HG03558 (cell line): ENCODE results near the gene PRSS8.
"Not testable (repeated sequence)": the region's sequence is repeated elsewhere in the genome, so short reads cannot be mapped to it uniquely, and the experiment has no call there.

Source experiments
- ATAC-seq: cut with Tn5 transposase; IDR thresholded peaks from one replicate; pipeline ENCODE4 v1.9.1; 2021; ENCODE audit warnings: moderate number of reproducible peaks; ENCODE audit not compliant: unreplicated experiment; ENCODE audit errors: extremely low read depth

Gene PRSS8

DNA sequence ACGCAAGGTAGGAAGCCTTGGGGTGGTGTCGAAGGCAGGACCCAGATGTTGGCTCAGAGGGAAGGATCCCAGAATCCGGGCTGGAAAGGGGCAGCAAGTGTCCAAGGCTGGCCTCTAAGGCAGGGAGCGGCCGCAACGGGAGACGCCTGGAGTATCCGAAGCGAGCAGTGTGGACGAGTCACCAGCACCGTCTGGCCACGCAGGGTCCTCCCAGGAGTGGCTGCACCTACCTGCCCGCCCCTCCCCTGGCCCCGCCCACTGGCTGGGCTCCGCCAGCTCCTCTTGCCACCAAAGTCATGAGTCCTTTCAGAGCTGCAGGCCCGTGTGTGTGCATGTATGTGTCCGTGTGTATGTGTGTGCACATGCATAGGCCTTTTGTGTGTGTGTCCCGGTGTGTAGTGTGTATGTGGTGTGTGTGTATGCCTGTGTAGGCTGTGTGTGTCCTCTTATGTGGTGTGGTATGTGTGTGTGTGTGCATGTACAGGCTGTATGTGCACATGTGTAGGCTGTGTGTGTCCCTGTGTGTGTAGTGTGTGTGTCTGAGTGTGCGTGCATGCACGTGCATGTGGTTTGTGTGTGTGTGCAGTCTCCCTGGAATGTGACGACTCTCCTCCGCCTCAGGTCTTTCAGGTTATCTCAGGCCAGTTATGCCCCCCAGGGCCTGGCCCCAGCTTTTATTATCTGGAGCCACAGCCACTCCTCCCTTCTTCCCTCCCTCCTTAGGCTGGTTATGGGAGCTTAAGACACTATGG is at the start of gene PRSS8:
PRSS8 (minus strand) TSS at position 193 of the 752 bp plus-strand sequence. CDS start 229 bp downstream, outside the sequence.
- ATAC-seq = no peak

DNA sequence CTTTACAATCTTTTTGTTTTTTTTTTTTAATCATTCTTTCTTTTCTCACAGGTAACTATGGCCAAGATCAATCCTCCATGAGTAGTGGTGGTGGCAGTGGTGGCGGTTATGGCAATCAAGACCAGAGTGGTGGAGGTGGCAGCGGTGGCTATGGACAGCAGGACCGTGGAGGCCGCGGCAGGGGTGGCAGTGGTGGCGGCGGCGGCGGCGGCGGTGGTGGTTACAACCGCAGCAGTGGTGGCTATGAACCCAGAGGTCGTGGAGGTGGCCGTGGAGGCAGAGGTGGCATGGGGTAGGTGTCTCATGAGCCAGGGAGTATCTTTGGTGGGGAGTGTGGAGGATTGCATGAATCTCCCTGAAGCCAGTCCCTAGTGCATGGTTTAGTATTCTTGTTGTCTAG is 49.4 kb upstream of the PRSS8 start:
- no peak for ATAC-seq

DNA sequence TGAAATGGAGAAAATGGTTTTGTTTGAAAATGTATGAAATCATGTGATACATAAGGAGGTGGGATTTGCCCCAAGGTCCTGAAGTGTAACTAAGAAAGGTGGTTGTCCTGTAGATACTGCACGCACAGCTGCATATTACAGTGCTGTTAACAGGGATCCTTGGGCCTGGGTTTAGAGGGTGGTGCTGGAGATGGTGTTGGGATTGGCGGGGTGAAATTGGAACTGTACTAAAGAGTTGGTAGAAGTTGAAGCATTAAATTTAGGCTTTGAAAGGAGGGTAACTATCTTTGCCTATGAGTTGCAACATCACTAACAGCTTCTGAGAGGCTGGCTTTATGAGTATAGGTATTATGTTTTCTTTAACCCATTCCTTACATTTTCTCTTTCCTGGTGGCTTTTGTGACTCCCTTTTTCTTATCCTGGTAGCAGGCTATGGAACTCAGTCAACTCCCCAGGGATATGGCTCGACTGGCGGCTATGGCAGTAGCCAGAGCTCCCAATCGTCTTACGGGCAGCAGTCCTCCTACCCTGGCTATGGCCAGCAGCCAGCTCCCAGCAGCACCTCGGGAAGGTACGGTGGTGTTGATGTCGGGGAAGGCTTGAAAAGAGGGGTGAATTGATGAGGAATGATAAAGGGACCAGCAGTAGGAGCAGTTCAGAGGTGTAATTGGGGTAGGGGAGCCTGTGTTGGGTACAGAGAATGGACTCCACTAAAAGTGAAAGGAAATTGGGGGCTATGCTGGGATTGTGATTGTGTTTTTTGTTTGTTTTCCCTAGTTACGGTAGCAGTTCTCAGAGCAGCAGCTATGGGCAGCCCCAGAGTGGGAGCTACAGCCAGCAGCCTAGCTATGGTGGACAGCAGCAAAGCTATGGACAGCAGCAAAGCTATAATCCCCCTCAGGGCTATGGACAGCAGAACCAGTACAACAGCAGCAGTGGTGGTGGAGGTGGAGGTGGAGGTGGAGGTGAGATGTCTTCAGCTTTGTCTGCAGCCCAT is 48.2 kb upstream of the PRSS8 start:
- ATAC-seq = no peak

DNA sequence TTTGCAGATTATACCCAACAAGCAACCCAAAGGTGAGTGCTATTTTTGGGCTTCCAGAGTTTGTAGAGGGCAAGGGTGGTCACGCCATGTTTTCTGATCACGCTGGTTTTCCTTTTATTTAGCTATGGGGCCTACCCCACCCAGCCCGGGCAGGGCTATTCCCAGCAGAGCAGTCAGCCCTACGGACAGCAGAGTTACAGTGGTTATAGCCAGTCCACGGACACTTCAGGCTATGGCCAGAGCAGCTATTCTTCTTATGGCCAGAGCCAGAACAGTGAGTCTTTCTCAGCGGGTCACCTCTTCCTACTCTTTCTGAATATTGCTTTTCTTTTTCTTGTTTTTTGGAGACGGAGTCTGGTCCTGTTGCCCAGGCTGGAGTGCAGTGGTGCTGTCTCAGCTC is 46.9 kb upstream of the PRSS8 start:
- no peak for ATAC-seq

DNA sequence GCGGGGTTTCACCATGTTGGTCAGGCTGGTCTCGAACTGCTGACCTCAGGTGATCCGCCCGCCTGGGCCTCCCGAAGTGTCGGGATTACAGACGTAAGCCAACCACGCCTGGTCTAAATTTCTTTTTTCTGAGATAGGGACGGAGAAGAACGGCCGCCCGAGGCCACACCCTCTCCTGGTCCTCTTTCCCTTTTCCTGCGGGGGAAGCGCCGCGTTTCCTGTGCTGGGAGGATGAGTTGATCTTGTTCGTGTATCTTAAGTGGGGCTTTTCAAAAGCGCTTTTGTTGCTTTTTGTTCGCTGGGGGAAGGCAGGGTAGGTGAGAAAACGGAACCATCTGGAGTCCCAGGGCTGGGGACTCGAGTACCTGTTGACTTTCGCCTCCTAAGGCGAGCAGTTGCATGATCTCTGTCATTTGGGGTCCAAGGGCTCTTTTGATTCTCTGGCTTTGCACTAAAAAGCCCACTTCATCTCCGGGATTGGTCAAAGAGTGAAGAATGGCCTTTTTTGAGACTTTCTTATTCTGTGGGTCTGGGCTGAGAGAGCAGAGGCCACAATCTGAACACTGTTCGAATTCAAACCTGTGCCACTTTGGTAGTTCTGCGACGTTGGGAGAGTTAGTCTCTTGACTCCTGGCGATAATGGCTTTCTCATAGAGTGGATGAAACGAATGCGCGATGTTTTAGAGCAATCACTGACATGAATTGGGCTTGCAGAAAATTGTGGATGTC is 45.7 kb upstream of the PRSS8 start:
- no peak for ATAC-seq

DNA sequence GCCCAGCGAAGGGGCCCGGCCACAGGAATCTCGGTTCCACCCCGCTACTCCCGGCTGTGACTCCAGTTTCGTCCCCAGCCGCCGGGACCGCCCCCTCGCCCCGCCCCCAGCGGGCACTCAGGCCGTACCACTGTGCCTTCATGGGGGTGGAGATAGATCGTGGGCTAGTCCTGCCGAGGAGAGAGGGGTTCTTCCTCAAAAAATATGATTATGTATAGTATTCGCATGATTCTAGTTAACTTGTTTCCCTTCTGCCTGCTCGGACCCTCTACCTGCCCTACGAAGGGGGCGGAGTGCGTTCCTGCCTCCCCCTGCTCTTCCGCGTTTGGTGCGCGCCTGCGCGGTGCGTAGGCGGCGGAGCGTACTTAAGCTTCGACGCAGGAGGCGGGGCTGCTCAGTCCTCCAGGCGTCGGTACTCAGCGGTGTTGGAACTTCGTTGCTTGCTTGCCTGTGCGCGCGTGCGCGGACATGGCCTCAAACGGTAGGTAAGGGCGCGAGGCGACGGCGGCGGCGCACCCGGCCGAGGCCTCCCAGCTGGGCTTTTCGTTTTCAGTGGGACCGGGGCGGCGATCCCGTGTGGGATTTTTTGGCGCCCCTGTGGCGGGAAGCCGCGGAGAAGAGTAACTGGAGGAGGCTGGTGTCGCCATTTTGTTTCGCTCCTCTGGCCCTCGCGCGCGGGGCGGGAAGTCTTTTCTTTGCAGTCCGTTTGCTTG is 44.4 kb upstream of the PRSS8 start, which contains the start of gene FUS:
FUS (plus strand) TSS at position 393 of the 713 bp plus-strand sequence; CDS start at position 469, 76 bp downstream.
- ATAC-seq = peak; percentile 24

DNA sequence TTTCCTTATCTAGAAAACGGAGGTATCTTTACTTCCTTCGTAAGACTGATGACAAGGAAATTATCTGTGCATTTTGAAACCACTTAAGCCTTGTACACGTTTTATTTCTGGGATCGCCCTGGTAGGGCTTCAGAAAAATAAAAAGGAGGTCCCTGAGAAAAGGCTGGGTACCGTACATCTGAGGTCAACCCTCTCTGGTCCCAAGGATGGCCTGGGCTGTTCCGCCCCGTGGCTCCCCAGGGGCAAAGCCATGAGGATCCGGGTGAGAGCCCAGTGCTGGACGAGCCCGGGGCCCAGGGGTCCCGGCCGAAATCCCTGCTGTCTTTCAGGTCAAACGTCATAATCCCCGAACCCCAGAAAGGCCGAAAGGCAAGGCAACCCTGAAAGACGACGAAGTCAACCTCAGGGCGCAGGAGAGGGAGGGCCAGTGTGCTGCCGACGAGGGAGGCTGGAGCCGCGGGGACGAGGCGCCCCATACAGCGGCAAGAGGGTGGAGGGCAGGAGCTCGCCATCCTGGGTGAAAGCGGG is 43.8 kb upstream of the PRSS8 start:
- no peak for ATAC-seq

DNA sequence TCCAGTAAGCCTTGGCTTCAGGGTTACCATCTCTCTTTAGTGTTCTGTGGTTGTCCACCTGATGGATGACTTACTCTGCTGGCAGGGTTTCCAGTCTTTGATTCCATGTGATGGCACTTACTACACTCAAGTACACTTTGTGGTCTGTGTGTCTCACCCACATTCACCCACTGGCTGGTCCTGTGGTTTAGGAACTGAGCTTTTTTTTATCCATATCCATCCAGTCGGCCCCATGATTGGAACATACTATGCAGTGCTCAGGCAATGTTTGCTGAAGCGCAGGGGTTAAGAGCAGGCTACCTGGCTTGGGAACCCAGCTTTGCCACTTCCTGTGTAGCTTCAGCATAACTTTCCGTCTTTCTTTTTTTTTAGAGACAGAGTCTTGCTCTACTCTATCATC is 41.6 kb upstream of the PRSS8 start:
- no peak for ATAC-seq

DNA sequence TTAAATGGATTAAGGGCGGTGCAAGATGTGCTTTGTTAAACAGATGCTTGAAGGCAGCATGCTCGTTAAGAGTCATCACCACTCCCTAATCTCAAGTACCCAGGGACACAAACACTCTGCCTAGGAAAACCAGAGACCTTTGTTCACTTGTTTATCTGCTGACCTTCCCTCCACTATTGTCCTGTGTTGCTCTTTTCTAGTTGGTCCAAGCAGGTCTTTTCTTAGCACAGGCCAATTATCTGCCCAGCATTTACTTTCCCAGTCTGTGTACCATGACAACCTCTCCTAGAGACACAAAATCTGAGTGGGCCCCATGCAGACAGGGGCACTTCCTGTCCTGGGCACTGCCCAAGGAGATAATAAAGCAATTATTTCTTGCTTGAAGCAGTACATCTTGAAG is 34.5 kb upstream of the PRSS8 start:
- ATAC-seq = not testable (repeated sequence)

DNA sequence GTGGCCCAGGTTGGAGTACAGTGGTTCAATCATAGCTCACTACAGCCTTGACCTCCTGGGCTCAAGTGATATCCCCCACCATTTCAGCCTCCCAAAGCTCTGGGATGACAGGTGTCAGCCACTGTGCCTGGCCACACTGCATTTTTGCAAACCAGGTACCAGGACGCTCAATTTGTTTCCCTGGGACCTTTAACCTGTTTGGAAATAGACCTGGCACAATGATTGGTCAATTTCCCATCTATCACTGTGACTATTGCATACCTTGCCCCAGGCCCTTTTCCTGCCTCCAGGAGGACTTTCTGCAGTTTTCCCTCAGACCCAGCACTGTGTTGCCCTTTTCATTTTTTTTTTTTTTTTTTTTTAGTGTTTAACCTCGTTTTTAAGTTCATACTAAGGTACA is 33.3 kb upstream of the PRSS8 start:
- no peak for ATAC-seq

DNA sequence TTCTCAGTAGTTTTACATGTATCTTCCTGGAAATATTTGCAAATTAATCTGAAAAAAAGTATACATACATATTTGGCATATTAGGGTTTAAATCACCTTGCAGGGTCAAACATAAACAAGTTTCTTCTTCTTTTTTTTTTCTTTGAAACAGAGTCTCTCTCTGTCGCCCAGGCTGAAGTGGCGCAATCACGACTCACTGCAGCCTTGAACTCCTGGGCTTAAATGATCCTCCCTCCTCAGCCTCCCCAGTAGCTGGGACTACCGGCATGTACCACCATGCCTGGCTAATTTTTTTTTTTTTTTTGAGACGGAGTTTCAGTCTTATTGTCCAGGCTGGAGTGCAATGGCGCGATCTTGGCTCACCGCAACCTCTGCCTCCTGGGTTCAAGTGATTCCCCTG is 31.8 kb upstream of the PRSS8 start:
- ATAC-seq = no peak

DNA sequence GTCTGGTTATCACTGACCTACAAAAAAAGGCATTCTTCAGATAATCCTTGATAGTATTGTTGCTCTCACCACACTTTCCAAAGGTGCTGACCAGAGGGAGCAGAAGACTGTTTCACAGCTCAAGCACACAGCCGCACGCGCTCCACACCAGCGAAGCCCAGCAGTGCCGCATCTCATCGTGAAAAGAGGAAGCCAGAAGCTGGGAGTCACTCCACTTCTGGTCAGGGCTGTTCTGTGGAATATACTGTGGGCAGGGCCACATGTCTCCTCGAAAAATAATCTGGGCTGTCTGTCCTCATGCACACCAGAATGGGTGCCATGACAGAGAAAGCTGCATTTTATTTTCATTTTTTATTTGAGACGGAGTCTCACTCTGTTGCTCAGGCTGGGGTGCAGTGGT is 21.6 kb upstream of the PRSS8 start:
- no peak for ATAC-seq

DNA sequence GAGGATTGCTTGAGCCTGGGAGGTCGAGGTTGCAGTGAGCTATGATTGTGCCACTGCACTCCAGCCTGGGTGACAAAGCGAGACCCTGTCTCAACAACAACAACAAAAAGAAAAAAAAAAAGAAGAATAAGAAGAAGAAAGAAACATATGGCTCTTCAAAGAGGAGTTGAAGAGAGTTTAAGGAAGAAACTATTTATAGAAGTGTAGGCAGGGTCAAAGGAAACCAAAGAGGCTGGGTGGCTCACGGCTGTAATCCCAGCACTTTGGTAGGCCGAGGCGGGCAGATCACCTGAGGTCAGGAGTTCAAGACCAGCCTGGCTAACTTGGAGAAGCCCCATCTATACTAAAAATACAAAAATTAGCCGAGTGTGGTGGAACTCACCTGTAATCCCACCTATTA is 15.4 kb upstream of the PRSS8 start:
- ATAC-seq = not testable (repeated sequence)

DNA sequence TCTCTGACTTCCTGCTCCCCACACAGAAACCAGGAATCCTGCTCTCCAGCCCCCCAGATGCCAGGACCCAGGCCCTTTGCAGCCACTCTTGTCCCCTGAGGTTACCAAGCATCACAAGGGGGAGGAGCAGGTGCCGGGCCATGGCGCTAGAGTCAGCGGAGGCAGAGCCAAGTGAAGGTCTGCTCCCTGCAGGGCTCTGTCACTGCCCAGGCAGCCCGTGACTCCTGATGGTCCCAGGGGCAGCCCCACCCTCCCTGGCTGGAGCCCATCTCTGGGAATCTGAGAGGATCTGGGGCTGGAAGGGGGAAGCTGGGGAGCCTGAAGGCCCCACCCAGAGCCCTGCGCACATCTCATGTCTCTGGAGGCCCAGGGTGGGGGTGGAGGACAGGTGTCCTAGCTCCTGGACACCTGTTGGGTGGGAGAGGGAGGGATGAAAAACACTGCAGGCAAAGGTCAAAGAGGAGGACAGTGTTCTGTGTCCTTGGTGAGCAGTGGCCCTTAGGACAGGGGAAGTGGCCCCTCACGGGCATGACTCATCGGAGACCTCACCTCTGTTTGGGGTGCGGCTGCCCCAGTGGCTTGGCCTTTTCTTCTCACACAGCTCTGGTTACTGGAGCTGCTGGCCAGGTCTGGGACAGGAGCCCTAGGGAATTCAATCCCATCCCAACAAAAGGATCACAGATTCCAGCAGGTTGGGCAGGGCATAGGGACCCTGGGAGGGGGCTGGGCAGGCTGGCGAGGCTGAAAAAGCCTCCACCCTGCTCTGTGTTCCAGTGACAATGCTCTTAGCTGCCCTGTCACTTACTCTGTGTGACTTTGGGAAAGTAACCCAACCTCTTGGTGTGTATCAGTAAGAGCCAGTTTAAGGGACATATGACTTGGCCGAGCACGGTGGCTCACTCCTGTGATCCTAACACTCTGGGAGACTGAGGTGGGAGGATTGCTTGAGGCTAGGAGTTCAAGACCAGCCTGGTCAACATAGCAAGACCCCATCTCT is 14.7 kb upstream of the PRSS8 start, which contains the start of gene PRSS36:
PRSS36 (minus strand) TSS at position 173 of the 997 bp plus-strand sequence; CDS start at position 142, 31 bp downstream.
- ATAC-seq = no peak

DNA sequence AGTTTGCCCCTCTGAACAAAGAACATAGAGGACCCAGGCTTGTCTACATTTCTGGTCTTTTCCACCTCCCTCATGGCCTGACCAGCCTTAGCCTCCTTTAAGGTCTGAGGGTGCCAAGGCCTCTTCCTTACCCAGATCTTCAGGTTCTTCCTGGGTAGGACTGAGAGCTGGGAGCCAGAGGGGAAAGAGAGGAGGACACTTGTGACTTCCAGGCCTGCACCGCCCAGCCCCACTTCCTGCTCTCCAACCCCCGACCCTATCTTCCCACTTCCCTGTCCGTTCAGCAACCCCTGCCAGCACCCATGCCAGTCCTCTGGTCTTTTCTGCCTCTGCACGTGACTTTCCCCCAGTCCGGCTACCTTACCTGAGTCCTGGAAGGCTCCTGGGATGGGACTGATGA is 13.8 kb upstream of the PRSS8 start:
- ATAC-seq = no peak

DNA sequence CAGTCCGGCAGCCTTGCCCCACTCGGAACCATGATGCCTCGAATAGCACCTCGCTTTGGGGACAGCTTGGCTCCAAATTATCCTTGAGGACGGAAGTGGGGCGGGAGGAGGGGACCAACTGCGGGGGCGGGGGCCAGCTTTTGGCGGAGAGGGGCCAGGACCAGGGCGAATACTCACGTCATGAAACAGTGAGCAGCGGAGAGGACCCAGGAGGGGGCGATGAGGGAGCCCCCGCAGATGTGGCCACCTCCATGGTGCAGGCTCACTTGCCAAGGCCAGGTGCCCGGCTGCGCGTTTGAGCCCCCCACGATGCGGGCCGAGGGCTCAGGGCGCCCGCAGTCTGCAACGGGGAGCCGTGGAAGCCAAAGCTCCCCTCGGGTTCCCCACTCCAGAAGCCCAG is 13.4 kb upstream of the PRSS8 start:
- no peak for ATAC-seq

DNA sequence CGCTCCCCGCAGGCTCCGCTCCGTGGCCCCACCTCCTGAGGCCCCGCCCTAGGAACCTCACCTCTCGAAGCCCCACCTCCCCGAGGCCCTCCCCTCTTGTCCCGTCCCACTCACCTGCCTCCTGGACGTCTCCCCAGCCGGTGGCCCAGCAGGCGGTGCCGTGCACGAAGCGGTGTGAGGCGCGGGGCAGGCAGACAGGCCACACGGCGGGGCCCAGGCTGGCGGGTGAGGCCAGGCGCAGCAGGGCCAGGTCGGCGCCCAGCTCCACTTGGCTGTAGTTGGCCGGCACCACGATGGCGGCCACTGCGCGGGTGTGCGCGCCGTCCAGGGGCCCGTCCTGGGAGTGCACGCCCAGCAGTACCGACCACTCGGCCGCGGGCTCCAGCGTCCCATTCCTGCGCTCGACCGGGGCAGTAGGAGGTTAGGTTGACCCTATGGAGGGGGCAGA is 12.8 kb upstream of the PRSS8 start:
- no peak for ATAC-seq

DNA sequence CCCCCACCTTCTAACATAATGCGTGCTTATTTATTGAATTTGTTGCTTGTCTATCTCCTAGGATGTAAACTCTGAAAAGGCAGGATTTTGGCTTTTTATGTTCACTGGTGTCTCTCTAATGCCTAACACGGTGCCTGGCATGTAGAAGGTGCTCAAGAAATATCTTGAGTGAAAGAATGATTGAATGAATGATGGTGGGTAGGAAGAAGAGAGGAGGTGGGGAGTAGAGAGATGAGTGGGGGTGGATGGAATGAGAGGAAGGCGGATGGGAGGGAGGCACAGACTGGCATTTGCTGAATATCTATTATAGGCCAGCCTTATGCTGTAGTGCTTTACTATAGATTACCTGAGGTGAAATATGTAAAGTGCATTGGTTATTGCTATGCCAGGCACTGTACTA is 12.0 kb upstream of the PRSS8 start:
- ATAC-seq = no peak
